HUES64 (cell line): ENCODE data around the gene NIPAL4.

Experiments used
- H3K27ac ChIP-seq: 2 replicates; pipeline ENCODE4 v1.7.0; 2013; ENCODE audit warnings: low read depth, low read length, inconsistent platforms
- H3K27me3 ChIP-seq: 2 replicates; pipeline ENCODE4 v1.6.1; 2013; ENCODE audit warnings: mild to moderate bottlenecking, low read length; ENCODE audit not compliant: insufficient read depth
- H3K36me3 ChIP-seq: 2 replicates; pipeline ENCODE4 v1.6.1; 2013; ENCODE audit warnings: mild to moderate bottlenecking, low read length; ENCODE audit not compliant: insufficient read depth
- H3K4me1 ChIP-seq: 2 replicates; pipeline ENCODE4 v1.6.1; 2013; ENCODE audit warnings: mild to moderate bottlenecking, low read length, moderate library complexity; ENCODE audit not compliant: insufficient read depth
- H3K4me3 ChIP-seq: 2 replicates; pipeline ENCODE4 v1.5.1; 2013; ENCODE audit warnings: mild to moderate bottlenecking, low read length, moderate library complexity
- H3K9ac ChIP-seq: 2 replicates; pipeline ENCODE4 v1.6.1; 2013; ENCODE audit warnings: mild to moderate bottlenecking, low read depth, low read length
- H3K9me3 ChIP-seq: 2 replicates; pipeline ENCODE4 v1.6.1; 2013; ENCODE audit warnings: low read depth, low read length; ENCODE audit not compliant: insufficient read depth
- WGBS: fragments of 150-250, 120-280 bp; methylation state at CpG from one replicate; pipeline ENCODE4 v1.1.7; 2013; ENCODE audit warnings: missing lambda C conversion rate; 5-methylcytosine and 5-hydroxymethylcytosine counted together

NIPAL4 gene

DNA sequence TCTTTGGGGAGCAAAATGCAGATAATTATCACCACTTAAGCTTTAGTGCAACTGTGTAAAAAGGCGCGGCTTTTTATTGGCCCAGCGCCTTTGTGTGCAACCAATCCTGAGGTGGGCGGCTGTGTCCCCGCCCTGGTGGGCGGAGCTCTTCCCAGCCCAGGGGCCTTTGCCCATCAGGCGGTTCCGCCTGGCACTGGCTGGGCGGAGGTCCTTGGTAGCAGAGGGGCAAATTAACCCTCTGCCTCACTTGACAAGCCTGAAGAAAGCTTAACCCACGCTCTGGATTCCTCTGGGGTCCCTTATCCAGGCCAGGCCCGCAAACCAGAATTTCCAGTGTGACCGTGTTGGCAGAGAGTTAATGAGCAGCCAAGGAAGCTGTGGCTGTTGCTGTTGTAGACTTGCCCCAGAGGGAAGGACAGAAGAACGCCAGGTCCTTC lies 12.8 kb upstream of the NIPAL4 start:
- Histone ChIP-seq H3K9ac (no peak overlapping the region), H3K9me3 (no peaks in the 10 kb centered on the region), H3K27ac (no peak overlapping the region), H3K4me1 (peaks cover 4% of the 10 kb centered on the region; the same call in 1 of the 2 replicates), H3K4me3 (no peak overlapping the region), H3K27me3 (no peaks in the 10 kb centered on the region), H3K36me3 (no peaks in the 10 kb centered on the region)
- 89% methylated on average over 13 of the region's 13 CpGs for whole genome bisulfite sequencing

GRCh38 chr5:157449011-157449723 lies 10.8 kb upstream of the NIPAL4 start:
- Histone ChIP-seq H3K4me1 (no peaks in the 10 kb centered on the region), H3K27ac (no peak overlapping the region), H3K36me3 (no peaks in the 10 kb centered on the region), H3K9me3 (no peaks in the 10 kb centered on the region), H3K9ac (no peak overlapping the region), H3K4me3 (no peak overlapping the region), H3K27me3 (no peaks in the 10 kb centered on the region)
- WGBS, result 88% methylated on average over 6 of the region's 6 CpGs

DNA sequence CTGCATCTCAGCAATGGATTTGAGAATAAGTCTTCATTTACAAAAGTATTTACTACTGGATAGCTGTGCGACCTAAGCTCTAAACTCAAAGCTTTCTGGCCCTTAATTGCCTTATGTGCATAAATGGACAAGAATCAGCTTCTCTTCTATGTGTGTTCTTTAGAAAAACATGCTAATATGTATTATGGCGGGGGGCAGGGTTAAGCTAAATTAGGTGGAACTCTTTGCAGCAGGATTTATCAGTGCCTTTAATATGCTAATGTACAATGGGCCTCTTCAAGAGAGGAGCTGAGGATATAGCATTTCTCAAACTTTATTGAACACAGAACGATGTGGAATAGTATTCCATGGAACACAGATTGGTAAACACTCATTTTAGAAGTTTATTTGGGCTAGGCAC lies 10.0 kb upstream of the NIPAL4 start:
- Histone ChIP-seq H3K4me1 (no peaks in the 10 kb centered on the region), H3K27ac (no peak overlapping the region), H3K4me3 (no peak overlapping the region), H3K36me3 (no peaks in the 10 kb centered on the region), H3K27me3 (no peaks in the 10 kb centered on the region), H3K9ac (no peak overlapping the region), H3K9me3 (no peaks in the 10 kb centered on the region)
- WGBS, result 92% methylated on average over 3 of the region's 3 CpGs

GRCh38 chr5:157451806-157452205 lies 8.2 kb upstream of the NIPAL4 start:
- Histone ChIP-seq H3K4me1 (no peaks in the 10 kb centered on the region), H3K36me3 (no peaks in the 10 kb centered on the region), H3K27ac (no peak overlapping the region), H3K4me3 (no peak overlapping the region), H3K27me3 (no peaks in the 10 kb centered on the region), H3K9ac (no peak overlapping the region), H3K9me3 (no peaks in the 10 kb centered on the region)
- WGBS, result 85% methylated on average over 3 of the region's 3 CpGs

GRCh38 chr5:157454273-157454672 lies 5.7 kb upstream of the NIPAL4 start:
- Histone ChIP-seq H3K27me3 (peaks cover 14% of the 10 kb centered on the region), H3K36me3 (no peaks in the 10 kb centered on the region), H3K9me3 (no peaks in the 10 kb centered on the region), H3K27ac (no peak overlapping the region), H3K4me1 (peaks cover 15% of the 10 kb centered on the region), H3K4me3 (no peak overlapping the region), H3K9ac (no peak overlapping the region)
- WGBS, result 91% methylated on average over 7 of the region's 7 CpGs

- peaks cover 22% of the 10 kb centered on the region for H3K27me3 ChIP-seq
- H3K27ac ChIP-seq, result no peak overlapping the region
- 90% methylated on average over 7 of the region's 7 CpGs for WGBS
- no peaks in the 10 kb centered on the region for H3K36me3 ChIP-seq
- H3K4me3 ChIP-seq, result no peak overlapping the region
- no peak overlapping the region for H3K9ac ChIP-seq
- H3K4me1 ChIP-seq, result peaks cover 17% of the 10 kb centered on the region
- no peaks in the 10 kb centered on the region for H3K9me3 ChIP-seq
Observed at GRCh38 chr5:157455057-157455456, 5.0 kb upstream of the NIPAL4 start.

DNA sequence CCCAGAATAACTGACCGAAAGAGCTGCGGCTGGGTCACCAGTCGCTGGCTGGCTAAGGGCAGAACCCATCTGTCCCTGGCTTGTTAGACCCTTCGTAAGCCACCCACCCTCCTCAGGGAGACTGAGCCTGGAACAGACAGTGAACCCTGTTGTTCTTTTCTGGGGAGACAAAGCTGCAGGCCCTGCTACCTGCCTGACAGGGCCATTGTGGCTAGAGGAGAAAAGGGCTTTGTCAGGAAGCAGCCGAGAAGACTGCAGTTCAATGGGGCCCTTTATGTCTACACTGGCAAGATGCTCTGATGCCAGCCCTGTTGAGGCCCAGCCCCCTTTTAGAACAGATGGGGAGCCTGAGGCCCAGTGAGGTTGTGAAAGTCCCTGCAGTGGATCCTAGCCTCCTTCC lies 3.7 kb upstream of the NIPAL4 start:
- WGBS, result 84% methylated on average over 5 of the region's 5 CpGs
- no peak overlapping the region for H3K27ac ChIP-seq
- H3K9ac ChIP-seq, result no peak overlapping the region
- peaks cover 35% of the 10 kb centered on the region for H3K27me3 ChIP-seq
- peaks cover 17% of the 10 kb centered on the region for H3K4me1 ChIP-seq
- no peaks in the 10 kb centered on the region for H3K36me3 ChIP-seq
- no peak overlapping the region for H3K4me3 ChIP-seq
- no peaks in the 10 kb centered on the region for H3K9me3 ChIP-seq

GRCh38 chr5:157457391-157457790 lies 2.6 kb upstream of the NIPAL4 start:
- Histone ChIP-seq H3K27ac (no peak overlapping the region), H3K4me3 (no peak overlapping the region), H3K9ac (no peak overlapping the region), H3K36me3 (no peaks in the 10 kb centered on the region), H3K4me1 (peaks cover 17% of the 10 kb centered on the region), H3K27me3 (peaks cover 41% of the 10 kb centered on the region), H3K9me3 (no peaks in the 10 kb centered on the region)
- WGBS, result 93% methylated on average over 5 of the region's 5 CpGs

DNA sequence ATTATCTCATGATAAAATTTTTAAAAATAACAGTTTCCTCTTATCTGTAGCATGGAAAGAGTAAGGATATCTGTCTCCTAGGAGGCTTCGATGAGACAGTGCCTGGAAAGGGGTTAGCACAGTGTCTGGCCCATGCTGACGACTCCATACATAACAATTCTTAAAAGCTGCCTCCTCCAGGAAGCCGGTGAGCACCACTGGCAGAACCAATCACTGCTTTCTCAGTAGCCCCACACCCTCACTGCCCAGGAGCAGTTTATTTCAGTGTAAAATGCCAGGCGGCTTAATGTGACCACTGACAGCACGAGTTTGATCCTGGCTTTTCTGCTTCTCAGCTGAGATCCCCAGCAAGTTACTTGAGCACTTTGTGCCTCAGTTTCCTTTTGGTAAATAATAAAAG lies 1.2 kb upstream of the NIPAL4 start:
- no peak overlapping the region for H3K9ac ChIP-seq
- H3K27me3 ChIP-seq, result peaks cover 52% of the 10 kb centered on the region
- no peaks in the 10 kb centered on the region for H3K36me3 ChIP-seq
- no peak overlapping the region for H3K27ac ChIP-seq
- WGBS, result 27% methylated on average over 5 of the region's 5 CpGs
- H3K9me3 ChIP-seq, result no peaks in the 10 kb centered on the region
- peaks cover 17% of the 10 kb centered on the region for H3K4me1 ChIP-seq
- no peak overlapping the region; the same call in 1 of the 2 replicates for H3K4me3 ChIP-seq

DNA sequence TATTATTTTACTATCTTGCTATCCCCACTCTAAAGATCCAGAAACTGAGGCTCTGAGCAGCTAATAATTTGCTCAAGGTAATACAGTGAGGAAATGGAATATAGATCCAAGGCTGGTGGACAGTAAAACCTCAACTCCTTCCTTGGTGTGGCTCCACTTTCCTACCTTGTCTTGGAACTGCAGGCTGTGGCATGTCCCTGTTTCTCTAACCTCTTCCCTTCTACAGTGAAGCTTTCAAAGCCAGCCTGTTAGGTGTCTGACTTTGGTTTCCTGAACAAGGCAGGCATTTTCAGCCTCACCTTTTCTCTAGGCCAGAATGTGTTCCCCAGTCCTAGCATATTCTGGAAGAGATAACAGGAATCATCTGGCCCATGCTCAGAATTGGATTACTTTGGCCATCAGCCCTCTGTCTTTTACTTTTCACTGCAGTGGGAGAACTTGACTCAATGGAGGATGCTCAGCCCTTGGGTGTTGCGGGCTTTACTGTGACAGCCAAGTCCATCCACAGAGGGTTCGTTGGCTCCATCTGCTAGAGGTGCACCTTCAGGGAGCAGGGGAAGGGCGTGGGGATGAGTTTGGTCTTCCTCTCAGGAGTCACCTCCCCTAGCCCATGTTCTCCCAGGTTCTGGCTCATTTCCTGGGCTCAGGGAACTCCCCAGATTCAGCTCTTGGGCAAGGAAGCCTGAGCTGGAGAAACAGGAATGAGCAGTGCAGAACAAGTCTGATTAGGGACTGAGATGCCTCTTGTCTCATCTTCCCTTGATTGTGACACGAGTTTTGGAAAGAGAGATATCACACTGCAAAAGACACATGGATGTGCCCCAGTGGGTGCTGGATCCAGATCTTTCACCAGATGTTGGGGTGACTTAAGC lies 1.1 kb downstream of the NIPAL4 start:
- Histone ChIP-seq H3K27me3 (peaks cover 54% of the 10 kb centered on the region), H3K4me1 (peaks cover 29% of the 10 kb centered on the region), H3K9ac (no peak overlapping the region), H3K9me3 (no peaks in the 10 kb centered on the region), H3K27ac (no peak overlapping the region), H3K36me3 (no peaks in the 10 kb centered on the region), H3K4me3 (no peak overlapping the region)
- 89% methylated on average over 4 of the region's 4 CpGs for WGBS

DNA sequence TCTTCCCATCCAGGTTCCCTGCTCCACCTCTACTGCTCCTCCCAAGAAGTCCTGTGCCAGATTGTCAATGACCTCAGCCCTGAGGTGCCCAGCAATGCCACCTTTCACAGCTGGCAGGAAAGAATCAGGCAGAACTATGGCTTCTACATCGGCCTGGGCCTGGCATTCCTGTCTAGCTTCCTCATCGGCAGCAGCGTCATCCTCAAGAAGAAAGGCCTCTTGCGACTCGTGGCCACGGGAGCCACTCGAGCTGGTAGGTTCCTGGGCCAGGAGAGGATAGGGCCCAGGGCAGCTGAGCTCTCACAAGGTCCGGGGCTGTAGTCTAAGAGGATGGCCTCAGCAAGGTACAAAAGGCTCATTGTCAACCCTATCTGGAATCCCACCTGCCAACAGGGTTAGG lies 3.1 kb downstream of the NIPAL4 start:
- Histone ChIP-seq H3K4me3 (no peak overlapping the region), H3K9me3 (no peaks in the 10 kb centered on the region), H3K27me3 (peaks cover 51% of the 10 kb centered on the region), H3K36me3 (no peaks in the 10 kb centered on the region), H3K4me1 (peaks cover 26% of the 10 kb centered on the region), H3K9ac (no peak overlapping the region), H3K27ac (no peak overlapping the region)
- WGBS, result 86% methylated on average over 8 of the region's 8 CpGs
